Peyer's patch (tissue), 4 donors: ENCODE data around the gene SLC39A11.

Experiments used
- POLR2A ChIP-seq, 2 donors: fragments of 450-650 bp; IDR thresholded peaks; one replicate each; pipeline ENCODE4 v1.5.1; 2017; ENCODE audit warnings: antibody characterized with exemption in 2 of 2, mild to moderate bottlenecking in 2 of 2, moderate library complexity in 2 of 2
- TF ChIP-seq, protein P1 (sequence below), 6 experiments: fragments of 450-650 bp in 4 of 6; fragments of 200-600 bp in 2 of 6; sonication (generic) in 1 of 6; IDR thresholded peaks; one replicate each; pipeline ENCODE4 v1.5.1; 2017 to 2019; ENCODE audit warnings: antibody characterized with exemption in 6 of 6, mild to moderate bottlenecking in 3 of 6, moderate library complexity in 1 of 6

DNA sequence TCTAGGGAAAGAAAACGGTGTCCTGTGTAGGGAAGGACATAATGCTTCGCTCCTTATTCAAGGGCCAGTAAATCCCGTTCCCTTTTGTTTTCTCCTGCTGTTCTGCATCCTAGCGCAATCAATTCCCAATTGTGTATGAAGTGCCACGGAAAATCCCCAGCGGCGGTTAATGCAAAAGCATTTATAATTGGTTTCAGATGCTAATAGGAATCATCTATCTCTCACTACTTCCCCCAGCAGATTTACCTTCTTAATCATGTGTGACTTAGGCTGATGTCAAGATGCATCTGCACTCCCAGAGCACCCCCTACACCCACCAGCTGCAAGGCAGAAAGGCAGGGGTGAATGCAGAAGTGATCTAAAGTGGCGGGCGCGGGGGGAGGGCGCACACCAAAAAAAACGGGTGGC is 39.6 kb upstream of the SLC39A11 start:
- TF ChIP-seq, protein P1, sequence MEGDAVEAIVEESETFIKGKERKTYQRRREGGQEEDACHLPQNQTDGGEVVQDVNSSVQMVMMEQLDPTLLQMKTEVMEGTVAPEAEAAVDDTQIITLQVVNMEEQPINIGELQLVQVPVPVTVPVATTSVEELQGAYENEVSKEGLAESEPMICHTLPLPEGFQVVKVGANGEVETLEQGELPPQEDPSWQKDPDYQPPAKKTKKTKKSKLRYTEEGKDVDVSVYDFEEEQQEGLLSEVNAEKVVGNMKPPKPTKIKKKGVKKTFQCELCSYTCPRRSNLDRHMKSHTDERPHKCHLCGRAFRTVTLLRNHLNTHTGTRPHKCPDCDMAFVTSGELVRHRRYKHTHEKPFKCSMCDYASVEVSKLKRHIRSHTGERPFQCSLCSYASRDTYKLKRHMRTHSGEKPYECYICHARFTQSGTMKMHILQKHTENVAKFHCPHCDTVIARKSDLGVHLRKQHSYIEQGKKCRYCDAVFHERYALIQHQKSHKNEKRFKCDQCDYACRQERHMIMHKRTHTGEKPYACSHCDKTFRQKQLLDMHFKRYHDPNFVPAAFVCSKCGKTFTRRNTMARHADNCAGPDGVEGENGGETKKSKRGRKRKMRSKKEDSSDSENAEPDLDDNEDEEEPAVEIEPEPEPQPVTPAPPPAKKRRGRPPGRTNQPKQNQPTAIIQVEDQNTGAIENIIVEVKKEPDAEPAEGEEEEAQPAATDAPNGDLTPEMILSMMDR (IDR thresholded peaks at IDR 0.05) = no peak
- no peak for TF ChIP-seq POLR2A (IDR thresholded peaks at IDR 0.05)
